HK-2 (cell line): Measurements from ENCODE around the gene ATXN7.

Experiments used
- DNase-seq: peaks from one replicate; pipeline ENCODE4 v3.0.0-alpha.2; 2018; ENCODE audit not compliant: unreplicated experiment

Gene ATXN7

DNA sequence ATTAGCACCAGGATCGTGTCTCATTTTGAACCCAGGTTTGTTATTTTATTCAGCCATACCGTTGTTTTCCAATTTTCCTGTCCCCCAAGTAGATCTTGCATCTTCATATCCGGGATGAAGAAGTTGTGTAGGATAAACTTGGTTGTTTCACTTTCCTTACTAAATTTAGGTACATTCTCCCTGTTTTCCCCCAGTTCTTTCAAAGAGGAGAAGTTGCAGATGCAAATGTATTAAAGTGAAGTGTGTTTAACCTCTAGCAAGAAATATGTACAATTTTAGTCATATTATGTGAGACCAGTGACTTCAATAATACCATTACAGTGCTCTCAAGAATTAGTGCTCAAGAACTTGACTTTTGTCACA, 1.3 kb downstream of the ATXN7 start:
- no peak for DNase-seq

DNA sequence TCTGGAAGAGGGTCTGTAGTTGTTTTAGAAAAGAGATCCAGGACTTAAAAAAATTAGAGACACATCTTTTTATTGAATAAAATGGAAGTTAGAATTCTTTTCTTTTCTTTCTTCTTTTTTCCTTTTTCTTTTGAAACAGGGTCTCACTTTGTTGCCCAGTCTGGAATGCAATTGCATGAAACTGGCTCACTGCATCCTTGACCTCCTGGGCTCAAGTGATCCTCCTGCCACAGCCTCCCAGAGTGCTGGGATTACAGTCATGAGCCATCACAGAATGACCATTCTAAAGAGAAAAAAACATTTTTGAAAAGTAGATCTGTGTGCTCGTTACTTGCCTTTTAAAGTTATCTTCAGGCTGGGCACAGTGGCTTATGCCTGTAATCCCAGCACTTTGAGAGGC, 3.6 kb downstream of the ATXN7 start:
- no peak for DNase-seq

DNA sequence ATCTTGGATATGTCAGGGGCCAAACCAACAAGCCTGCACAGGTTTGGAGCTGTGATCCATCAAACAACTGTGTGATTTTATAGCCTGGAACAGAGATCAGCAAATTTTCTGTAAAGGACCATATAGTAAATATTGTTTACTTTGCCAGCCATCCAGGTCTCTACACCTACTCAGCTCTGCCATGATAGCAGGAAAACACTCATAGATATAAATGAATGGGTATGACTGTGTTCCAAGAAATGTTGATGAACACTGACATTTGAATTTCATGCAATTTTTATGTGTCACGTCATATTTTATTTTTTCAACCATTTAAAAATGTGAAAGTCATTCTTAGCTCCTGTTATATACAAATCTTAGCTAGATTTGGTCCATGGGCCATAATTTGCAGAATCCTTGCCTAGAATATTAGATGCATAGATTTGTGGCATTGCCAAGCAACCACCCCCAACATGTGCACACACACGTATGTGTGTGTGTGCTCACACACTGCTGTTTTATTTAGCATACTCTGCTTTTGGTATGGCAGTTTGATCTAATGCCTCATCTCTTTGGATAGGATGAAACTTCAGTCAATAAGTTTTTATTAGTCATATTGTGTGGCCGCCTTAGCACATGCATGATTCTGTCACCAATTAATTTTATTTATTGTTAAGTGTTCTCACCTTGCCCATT, 6.4 kb downstream of the ATXN7 start:
- no peak for DNase-seq

DNA sequence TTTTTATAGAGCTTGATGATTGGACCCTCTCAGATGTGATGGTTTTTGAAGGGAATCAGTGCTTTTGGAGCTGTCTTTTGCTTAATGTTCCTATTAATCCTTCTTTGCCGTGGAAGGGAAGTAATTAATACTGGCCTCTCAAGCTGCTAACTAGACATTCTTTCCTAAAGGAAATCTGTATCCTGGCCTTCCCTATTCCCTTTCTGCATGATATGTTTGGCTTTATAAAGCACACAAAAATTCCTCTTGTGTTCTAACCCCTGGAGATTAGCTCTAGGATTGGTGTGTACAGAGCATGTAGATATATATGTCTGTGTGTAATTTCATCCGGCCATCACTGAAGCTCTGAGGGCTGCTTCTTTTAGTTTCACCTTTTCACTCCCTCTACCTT, 6.9 kb downstream of the ATXN7 start:
- no peak for DNase-seq

DNA sequence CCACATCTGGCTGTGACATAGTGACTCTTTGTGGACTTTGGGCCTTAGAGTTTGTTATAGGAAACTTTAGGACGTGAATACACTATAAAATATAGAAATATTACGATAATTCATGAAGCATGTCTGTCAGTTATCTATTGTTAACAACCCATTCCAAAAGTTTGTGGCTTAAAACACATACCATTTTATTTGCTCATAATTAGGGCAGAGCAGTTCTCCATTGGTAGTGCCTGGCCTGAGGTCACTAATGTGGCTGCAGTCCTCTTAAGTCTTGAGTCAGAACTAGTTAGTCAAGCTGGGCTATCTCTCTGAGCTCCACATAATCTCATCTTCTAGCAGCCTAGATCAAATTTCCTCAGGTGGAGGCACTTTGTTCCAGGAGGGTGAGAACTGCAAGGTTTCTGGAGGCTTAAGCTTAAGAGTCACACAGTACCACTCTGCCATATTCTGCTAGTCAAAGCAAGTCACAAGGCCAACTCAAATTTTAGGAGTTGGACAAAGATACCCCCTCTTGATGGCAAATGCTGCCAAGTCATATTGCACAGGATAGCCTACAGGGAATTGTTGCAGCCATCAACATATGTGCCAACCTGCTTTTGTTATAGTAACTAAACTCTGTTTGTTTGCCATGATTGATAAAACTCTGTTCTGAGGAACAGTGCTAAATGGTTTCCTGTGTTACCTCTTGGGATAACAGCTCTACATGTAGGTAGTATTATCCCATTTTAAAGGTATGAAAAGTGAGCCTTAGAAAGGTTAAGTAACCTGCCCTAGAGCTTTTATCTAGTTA, 8.7 kb downstream of the ATXN7 start:
- DNase-seq, result no peak

DNA sequence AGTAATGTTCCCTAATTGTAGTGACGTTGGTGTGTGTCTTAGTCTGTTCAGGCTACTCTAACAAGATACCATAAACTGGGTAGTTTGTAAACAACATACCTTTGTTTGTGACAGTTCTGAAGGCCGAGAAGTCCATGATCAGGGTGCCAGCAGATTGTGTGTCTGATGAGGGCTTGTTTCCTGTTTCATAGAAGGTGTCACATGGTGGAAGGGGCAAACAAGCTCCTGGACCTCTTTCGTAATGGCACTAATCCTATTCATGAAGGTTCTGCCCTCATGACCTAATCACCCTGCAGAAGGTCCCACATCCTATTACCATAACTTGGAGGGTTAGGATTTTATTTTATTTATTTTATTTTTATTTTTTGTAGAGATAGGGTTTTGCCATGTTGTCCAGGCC, 11.1 kb downstream of the ATXN7 start:
- DNase-seq, result no peak

DNA sequence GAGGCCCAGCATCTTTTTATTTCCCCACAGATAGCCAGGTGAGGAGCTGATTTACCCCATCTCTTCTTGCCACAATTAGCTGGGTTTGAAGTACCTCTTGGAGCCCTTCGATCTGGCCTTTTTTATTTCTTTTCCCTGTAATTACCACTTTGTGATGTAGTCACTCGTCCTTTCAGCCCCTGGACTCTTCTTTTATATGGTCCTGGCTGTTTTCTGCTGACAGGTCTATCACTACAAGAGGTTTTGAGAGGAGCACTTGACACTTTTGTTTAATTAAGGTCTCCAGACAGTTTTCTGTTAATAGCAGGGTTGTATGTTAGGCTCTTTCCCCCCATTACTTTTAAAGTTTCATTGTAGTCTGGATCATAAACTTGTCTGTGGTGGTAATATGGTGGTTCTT, 11.8 kb downstream of the ATXN7 start:
- no peak for DNase-seq

DNA sequence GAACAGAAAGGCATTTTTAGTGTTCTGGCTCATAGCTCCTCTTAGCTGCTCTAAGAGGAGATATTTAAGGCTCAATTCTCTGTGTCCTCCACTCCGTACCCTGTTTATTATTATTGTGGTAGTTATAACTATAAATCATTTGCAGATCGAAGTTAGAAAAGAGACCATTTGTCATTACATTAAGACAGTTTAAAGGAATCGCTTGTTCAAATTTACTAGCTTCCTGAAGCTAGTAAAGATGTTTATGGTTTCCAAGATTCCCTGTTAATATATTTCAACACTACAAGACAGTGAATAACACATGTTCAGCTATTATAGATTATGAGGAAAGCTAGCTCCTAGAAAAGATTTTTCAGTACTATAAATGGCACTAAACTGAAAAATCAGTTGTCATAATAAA, 12.6 kb downstream of the ATXN7 start:
- DNase-seq, result no peak

DNA sequence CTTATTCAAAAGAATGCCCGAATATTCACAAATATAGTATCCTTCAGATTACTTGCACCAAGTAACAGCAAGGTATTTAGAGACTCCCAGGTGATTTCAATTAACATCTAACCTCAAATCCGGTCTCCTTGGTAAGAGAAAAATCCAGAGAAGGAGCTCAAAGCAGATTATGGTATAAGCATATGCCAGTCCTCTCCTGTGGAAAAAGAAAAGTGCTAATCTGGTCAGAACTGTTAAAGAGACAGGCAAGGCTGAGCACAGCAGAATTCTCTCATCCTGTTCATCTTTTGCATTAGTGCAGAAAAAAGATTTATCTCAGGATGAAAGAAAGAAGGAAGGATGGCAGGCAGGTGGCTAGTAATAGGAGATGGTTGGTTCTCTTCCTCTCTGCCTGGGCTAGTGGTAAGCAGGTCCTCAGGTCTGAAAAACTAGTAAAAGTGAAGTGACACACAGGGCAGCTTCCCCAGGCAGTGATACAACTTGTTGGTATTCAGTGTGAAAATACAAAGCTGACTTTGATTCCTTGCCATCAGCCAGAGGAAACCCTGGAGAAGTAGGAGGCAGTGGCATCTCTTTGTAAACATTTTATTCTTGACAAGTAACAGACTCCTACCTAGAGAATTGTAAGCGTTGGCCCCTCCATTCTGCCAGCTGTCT, 14.2 kb downstream of the ATXN7 start:
- DNase-seq, result no peak

DNA sequence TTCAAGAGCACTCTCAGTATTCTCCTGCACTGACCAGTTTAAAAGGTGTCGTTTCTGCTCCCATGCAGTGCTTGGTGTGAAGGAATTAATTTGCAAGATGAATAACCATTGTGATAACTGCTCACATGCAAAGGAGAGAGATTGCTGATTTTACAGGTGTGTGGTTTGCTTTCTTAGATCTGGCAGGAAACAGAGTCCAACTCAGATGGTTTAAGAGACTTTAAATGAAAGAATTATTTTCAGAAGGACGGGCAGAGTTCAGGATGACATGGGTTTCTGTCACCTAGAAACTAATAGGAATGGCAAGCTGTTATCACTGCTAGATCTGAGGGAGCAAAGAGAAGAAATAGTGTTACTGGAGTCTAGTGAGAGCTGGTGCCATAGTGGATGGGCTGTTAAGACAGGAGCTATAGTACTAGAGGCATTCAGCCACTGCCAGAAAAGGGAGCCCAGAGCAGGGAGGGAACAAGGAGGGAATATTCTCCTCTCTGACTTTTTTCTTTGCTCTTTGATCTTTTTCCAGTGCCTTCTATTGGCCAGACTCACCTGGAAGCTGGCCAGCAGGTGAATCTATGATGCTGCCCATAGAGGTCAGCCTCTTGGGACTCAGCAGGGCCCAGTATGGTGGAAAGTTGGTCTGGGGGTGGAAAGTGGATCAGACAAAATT, 14.9 kb downstream of the ATXN7 start:
- no peak for DNase-seq

DNA sequence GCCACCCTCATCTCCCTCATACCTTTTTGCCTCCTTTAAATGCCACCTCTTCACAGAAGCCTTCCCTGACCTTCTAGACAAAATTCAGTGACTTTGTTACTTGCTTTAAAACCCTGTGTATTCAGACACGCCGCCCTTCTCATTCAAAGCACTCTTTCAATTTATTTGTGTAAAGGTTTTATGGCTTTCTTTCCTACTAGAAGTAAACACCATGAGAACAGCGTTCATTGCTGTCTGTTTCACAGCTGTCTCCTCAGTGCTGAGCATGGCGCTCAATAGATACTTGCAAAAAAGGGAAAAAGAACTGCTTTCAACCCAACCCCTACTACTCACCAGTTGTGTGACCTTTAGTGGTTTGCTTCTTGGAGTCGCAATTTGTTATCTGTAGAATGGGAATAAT, 17.0 kb downstream of the ATXN7 start:
- no peak for DNase-seq

DNA sequence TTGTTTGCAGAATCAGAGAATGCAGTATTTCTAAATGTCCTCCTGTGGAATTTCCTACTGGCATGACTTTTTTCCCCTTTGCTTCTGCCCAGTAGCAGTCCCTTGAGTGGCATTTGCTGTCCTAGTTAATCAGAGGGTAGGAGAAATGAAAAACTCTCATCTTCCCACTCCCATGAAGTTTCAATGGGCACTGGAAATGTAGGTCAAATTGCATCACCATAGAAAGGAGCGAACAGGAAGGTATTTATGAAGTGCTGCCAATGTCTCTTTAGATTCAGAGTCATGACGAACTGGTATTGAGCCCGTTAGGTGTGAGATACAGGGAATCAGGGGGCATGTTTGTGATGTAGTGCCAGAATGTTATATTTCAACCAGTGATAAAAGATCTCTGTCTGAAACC, 23.2 kb downstream of the ATXN7 start:
- no peak for DNase-seq

DNA sequence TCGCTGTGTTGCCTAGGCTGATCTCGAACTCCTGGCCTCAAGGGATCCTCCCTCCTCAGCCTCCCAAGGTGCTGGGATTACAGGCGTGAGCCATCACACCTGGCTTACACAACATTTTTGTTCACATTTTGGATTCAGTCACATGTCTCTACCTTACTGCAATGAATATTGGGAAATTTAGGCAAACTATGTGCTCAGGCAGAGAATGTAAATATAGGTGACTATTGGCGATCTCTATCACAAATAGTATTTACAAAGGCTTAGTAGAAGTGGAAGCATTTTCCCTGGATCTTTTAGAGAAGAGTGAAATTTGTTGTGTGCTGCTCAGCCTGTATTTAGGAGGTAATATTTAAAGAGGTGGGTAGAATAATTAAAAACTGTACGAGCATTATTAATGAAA, 27.9 kb downstream of the ATXN7 start:
- no peak for DNase-seq

DNA sequence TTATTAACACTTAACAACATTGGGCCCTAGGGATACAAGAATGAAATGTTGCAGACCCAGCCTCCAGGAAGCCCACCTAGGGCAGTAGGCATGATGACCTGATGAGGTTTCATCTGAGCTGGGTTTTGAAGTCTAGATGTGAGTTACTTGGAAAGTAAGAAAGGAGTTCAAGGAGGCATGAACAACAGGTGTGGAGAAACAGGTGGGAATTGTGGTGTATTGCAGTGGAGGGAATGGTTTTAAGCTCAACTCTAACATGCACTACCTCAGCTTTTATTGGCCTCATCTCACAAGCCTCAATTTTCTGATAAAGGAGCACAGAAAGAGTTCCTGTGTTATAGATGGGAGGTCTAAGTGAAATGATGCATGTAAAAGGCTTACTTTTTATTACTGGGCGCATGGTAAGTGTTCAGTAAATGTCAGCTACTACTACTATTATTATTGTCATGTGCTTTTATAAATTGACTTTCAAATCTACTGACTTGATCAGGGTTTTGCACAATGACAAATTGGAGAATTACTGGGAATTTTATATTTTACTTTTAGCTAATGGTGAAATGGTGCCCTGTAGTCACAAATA, 29.2 kb downstream of the ATXN7 start:
- DNase-seq, result no peak

DNA sequence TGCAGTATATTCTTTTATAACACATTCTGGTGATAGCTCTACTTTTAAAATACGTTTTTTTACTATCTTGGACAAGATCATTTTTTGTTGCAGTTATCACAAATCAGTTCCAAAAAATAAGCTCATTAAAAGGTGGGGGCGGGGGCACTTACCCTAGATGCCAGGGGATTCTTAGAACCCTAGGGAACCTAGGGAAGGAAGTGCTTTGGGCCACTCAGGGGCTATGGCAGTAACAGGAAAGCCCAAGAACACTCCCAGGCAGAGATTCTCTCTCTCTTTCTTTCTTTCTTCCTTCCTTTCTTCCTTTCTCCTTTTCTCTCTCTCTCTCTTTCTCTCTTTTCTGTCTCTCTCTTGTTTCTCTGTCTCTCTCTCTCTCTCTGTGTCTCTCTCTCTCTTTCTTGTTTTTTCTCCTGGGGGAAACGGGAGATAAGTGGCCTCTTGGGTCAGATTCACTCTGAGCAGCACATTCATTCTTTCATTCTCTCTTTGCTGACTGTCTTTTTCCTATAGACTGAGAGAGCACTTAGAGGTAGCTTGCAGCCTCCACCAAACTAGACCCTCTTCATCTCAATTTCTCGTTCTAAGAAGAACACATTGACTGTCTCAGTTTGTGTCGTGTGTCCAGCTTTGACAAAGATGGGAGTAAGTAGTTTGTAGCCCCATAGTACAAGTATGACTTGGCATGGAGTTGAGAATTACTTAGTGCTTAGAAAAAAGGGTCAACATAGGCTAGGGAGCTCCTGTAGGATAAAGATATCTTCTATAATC, 31.9 kb downstream of the ATXN7 start:
- DNase-seq, result no peak

DNA sequence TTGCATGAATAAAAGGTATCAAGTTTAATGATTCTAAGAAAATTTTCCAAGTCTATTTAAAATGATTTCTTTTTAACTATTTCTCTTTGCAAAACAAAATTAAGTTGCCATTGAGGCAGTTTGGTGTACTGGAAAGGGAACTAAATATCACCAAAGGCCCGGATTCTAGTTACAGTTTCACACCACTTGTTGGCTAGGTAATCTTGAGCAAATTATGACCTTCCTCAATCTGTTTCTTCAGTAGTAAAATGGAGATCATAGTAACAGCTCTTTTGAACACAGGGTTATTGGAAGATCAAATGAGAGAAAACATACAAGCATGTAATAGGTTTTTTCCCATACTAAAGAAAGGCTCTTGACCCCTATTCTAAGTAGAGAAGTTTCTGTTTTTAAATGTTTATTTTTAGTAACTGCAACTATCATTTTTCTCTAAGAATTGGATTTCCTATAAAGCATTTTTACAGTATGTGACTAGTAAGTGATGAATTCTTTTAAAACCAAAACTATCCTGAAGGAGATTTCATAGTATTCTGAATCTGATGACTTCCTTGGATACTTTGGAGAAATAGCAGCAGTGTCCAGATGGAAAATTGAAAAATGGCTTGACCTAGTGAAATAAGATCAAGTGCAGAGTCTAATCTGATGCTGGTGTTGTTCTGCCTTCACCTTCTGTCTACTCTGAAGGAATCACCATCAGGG, 32.8 kb downstream of the ATXN7 start:
- no peak for DNase-seq

DNA sequence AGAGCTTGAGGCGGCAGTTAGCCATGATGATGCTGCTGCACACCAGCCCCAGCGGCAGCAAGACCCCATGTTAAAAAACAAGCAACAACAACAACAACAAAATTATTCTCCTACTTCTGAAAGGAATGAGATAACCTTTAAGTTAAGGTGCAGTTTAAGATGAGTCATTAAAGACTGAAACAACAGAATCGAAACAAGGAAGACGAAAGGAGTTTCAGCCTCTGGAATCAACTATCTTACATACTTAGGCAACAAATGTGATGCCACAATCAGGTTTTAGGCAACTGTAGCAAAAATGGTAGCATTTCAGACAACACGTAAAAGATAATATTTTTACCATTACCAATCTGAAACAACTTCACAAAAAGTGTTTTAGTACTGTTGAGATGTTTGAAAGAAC, 36.3 kb downstream of the ATXN7 start:
- no peak for DNase-seq

DNA sequence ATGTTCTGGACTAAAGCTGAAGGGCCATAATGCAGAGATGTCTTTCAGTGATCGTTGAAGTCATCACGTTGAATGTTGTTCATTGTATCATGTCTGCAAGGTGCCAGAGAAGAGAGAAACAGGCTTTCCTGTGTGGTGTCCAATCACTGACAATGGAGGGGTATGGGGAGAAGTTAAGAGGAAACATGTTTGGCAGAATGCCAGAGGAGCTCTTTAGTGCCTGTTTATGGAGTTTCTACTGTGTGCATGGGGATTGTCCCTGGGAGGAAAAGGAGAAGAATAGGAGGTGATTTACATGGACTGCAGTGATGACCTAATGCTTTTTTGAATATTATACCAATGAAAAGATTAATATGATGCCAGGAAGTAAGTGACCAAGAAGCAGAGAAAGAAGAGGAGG, 36.8 kb downstream of the ATXN7 start:
- DNase-seq, result no peak

DNA sequence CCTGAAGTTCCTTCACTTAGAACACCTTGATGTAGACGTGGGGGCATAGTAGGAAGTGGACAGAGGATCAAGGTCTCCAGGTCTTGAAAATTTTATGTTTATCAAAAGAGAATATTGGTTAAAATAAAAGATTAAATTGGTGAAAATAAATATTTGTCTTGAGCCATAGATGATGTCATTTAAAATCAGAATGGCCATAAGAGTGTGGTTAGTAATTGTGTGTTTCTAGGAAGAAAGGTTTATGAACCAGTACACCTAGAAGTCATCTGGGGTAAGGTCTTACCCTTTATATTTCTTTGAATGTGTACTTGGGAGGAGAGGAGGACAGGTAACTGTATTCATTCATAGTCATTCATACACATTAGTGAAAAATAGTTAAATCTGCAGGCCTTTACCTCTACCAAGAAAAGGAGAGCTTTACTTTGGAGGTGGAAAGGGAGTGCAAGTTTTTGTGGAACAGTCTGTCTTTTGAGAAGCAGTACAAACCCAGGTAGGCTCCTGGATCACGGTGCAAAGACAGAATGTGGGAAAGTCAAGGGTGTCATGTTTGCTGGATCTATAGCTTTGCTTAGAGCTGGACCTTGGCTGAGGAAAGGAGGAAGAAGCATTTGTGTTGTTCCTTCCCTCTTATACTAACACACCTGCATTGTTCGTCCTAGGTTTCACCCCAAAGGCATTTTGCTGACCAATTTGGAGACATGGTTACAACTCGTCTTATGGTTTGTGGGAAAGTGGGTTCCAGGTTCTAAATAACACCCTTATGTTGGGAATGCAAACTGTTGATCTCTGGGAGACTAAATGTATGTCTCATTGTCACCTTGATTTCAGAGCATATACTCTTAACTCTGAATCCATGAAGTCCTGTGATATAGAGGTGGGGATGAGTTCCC, 42.3 kb downstream of the ATXN7 start:
- no peak for DNase-seq
